NK-92 treated with Interleukin-12 subunit alpha and Interleukin-12 subunit beta, amount 100 ng/mL, for 24 hours (cell line): ENCODE data around the gene SMIM21.

Experiments
- DNase-seq: peaks from one replicate; lab custom pipeline; 2025; lab: John Stamatoyannopoulos, UW

Gene SMIM21

DNA sequence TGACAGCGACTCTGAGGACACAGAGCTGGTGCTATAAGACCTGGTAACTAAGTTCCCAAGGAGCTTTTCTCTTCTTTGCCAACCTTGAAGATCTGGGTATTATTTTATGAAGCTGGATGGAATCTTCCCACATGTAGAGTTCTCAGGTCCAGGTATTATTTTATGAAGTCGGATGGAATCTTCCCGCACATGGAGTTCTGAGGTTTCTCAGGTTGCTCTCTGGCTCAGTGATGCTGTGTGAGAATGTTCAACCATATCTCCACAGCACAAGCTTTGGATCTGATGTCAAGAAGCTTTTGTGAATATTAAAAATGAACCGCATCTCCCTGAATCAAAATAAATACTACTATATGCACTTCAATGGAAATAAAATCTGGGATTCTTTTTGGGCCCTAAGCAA lies at the start of gene SMIM21:
SMIM21 (minus strand) TSS at position 101 of the 400 bp plus-strand sequence. CDS start 140 bp downstream, outside the sequence.
- DNase-seq: no peak

DNA sequence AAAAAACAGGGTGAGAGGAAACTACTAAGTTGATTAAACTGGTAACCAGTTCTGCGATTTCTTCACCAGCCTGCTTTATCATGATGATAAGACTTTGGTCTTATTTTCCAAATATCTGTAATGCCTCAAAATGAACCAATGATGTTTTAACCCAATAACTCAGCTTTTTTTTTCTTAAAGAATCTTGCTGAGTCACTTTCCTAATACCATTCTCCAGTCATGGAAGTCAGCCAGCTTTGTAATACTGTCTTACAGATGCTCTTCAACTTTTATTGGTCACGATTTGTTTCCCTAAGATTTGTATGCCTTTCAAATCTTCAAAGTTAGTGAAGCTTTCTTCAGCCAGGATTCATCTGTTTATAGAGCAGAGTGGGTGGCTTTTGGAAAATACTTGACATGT lies 47.7 kb upstream of the SMIM21 start:
- DNase-seq: no peak

DNA sequence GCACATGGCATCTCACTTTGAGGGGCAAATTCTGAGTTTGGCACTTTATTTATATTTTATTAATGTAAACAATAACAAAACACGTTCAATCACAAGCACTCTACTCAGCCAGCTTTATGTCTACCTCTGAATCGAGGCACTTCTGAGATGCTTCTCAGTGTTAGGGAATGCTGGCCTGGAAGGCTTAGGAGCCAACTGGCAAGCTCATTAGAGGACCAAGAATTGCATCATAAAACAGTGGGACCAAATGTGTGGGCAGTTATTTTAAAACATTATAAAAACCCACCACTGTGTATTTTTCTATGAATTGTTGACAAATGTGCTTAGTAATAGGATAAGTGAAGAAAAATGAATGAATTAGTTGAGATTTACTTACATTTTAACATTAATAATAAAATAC lies 46.8 kb upstream of the SMIM21 start:
- no peak for DNase-seq

DNA sequence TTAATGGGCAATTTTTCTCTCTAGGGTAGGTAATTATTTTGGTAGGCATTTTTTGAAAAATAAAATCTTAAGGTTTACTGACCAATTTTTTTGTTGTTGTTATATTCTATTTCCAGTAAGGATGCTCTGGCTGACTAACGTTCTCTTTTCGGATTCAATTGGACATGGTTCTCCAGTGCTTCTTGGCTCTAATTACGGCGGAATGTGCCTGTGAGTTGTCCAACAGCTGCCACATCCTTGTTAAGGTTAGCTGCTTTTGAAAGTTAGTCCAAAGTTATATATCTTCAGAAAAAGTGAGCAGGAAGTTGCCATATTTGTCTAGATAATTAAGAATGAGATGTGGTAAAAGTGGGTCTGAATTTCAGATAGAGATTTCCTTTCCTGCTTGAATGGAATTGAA lies 45.8 kb upstream of the SMIM21 start:
- DNase-seq: no peak

GRCh38 chr18:75472906-75473305 lies 45.4 kb upstream of the SMIM21 start:
- no peak for DNase-seq

- no peak for DNase-seq
Observed at GRCh38 chr18:75472396-75472795, 44.9 kb upstream of the SMIM21 start.

DNA sequence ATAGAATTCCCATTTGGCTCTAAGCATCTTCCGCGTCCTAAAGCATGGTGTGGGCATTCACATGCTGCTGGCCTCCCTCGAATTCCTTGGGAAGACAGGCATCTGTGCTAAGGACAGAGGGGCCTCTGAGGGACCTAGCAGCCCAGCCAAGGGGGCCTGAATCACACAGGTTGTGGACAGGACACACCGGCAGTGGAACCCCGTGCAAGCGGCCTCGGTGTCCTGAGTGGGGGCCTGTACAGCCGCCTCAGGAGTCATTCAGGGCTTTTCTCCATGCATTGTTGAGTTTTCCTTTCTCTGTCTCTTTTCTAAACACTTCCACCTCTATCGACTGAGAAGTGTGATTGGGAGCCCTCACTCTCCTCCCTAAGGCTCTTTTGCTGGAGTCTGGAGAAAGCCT lies 44.3 kb upstream of the SMIM21 start:
- no peak for DNase-seq

DNA sequence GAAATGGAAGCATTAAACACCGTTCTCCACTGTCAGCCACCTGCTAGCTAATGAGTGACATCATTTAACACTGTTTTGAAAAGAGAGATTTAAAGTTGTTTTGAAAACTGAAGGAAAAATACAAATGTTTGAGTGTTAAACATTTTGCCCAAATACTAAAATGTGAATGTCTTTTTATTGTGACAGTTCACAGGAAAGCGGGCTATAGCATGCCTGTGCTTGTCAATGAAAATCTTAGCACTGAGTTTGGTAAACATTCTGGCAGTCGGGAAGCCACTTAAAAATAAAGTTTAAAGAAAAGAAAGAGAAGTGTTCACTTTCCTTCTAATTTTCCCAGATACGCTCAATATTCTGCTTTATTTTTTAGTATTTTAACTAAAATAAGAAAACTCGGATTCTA lies 40.3 kb upstream of the SMIM21 start:
- DNase-seq: no peak

DNA sequence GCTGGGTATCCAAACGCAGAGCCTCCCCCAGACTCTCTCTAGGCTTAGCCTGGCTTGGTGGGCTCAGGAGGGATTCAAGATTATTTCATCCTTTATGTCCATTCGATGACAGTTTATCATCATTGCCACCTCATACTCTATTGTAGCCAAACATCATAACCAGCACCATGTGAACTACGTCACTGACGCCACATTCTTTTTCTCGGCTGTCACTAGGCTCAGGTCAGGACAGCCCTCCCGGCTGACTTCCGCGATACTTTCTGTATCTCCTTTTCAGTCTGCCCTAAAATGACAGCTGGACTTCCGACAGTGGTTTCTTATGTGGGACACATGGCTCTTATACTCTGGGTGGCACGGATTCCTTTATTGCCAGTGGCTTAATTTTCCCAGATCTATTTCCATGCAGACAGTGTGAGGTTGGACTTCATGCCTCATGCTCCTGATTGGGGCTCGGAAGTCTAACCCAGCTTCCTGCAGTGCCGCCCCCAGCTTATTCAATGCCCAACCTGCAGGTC lies 39.8 kb upstream of the SMIM21 start:
- no peak for DNase-seq

DNA sequence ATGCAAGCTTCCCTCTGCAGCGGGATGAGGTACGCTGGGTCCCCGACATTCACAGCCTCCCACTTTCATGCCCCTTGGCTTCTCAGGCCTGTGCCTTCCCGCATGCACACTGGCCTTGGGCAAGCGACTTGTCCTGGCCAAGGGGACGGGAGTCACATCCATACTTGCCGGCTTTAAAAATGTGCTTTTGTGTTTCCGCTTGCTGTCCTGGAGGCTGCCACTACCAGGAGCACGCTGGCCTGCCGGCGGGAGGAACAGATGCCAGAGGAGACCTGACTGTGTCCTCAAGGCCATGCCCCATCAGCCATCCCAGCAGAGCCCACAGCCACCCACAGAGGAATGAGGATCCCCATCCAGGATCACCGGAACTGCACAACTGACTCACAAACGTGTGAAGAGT lies 36.9 kb upstream of the SMIM21 start:
- DNase-seq: no peak

DNA sequence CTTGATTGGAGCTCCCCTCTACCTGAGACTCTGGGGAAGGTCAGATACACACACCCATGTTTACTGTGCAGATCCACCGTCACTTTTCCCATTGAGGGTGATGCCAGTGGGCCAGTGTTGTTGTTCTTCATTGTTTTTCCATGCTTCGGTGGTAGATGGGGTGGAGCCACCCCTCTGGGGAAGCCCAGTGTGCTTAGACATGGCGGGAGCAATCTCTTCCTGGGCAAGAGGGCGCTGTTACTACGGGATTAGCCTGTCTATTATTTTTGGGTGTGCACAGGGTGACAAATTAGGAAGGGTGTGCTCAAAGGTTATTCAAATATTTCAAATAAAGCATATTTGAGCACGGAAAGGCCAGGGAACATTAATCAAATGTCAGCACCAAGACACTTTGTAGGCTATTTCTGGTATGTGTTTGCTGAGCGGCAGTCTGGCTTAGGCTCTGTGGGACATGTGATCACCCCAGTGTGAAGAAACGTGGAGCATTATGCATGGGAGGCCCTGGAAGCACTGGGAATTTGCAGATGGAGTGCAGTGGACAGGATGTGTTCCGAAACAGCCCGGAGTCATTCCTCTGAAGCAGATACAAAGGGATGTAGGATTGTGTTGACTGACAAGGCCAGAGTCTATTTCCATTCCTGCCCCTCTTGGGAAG lies 34.8 kb upstream of the SMIM21 start:
- no peak for DNase-seq

- no peak for DNase-seq
Observed at GRCh38 chr18:75456199-75456631, 28.7 kb upstream of the SMIM21 start.

- no peak for DNase-seq
Observed at GRCh38 chr18:75455249-75456198, 28.0 kb upstream of the SMIM21 start.

- DNase-seq: no peak
Observed at GRCh38 chr18:75454022-75454795, 26.7 kb upstream of the SMIM21 start.

DNA sequence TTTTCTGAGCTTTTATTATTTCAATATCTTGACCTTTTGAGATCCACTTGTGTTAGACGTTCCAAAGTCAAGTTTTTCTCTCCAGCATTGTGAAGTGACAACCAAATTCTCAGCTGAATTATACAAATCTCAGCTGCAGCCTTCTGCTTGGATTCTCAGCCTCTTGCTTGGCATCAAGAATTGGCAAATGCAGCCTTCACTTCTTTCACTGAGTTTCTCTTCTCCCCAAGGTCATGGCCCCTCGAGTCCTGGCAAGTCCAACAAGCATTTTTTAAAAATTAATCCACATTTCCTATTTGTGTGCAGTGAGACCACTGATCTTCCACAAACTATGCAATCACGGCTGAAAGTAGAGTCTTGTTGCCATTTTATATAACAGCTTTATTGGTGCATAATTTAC lies 23.4 kb upstream of the SMIM21 start:
- DNase-seq: no peak

- no peak for DNase-seq
Observed at GRCh38 chr18:75441896-75442295, 14.4 kb upstream of the SMIM21 start.

- DNase-seq: no peak
Observed at GRCh38 chr18:75439348-75439747, 11.8 kb upstream of the SMIM21 start.

DNA sequence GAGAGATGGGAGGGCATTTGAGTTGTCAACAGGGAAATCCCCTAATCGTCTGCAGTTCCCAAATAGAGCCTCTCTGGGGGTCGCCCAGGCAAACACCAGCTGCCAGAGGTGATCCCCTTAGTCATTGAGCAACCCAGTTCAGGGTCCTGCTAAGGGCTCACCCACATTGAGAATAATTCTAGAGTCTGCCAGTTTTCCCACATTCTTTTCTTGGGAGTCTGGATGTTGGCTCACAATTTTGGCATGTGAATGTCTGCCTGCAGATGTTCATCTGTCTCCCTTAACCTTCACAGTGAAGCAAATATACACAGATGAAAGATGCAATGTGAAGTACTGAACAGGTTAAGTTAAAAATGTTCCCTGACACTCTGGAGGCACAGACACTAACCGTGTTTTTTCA lies 11.4 kb upstream of the SMIM21 start:
- DNase-seq: no peak

- DNase-seq: no peak
Observed at GRCh38 chr18:75437979-75438378, 10.5 kb upstream of the SMIM21 start.

GRCh38 chr18:75433098-75433497 lies 5.6 kb upstream of the SMIM21 start:
- DNase-seq: no peak

- no peak for DNase-seq
Observed at GRCh38 chr18:75429975-75430374, 2.5 kb upstream of the SMIM21 start.

DNA sequence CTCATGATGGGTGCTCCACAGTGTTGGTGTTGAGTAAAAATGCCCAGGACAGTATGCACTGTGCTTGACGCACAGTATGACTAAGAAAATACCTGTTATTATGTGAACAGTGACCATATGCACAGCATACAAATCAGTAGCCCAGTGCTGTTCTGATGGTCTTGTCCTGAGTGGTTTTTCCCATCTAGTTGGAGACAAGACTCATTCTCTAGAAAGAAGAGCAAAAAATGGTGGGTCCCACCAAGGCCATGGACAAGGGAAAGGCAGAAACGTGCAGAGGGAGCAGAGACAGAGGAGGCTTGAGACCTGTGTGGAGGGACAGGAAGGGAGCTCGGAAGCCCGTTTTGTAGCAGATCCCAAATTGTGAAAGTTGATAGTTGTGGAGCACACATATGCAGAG lies 987 bp upstream of the SMIM21 start:
- no peak for DNase-seq
